ENCODE measurements around the gene MAMSTR. TPM values are rescaled to one million over a fixed set of nuclear protein-coding genes. Genes with fewer than 3 reads are reported as not detected.

The MAMSTR gene
- total RNA-seq, 4 donors from 2014 or later = 0.26 to 24.2 (median 3.0) TPM; not detected in 1

GRCh38 chr19:48734625-48735024 is 15.1 kb upstream of the MAMSTR start:
- DNase-seq = no peak
- no peak overlapping the region for H3K4me3 ChIP-seq
- no peaks in the 10 kb centered on the region for H3K9me3 ChIP-seq
- peaks cover 0 to 5% of the 10 kb centered on the region in 2 donors for H3K4me1 ChIP-seq
- intact Hi-C loops (cut with DNase I; ENCODE audit: low total_unique reads) = no loop called here
- no peaks in the 10 kb centered on the region for H3K36me3 ChIP-seq
- TF ChIP-seq POLR2A (IDR thresholded peaks at IDR 0.05) = no peak
- no peak for TF ChIP-seq CTCF (IDR thresholded peaks at IDR 0.05)
- H3K27ac ChIP-seq = no peak overlapping the region
- H3K27me3 ChIP-seq = no peaks in the 10 kb centered on the region

GRCh38 chr19:48731452-48731851 is 11.9 kb upstream of the MAMSTR start:
- TF ChIP-seq CTCF (IDR thresholded peaks at IDR 0.05) (no peak), POLR2A (IDR thresholded peaks at IDR 0.05) (no peak)
- Histone ChIP-seq H3K4me1 (no peaks in the 10 kb centered on the region), H3K36me3 (no peaks in the 10 kb centered on the region), H3K27ac (no peak overlapping the region), H3K27me3 (no peaks in the 10 kb centered on the region), H3K4me3 (no peak overlapping the region), H3K9me3 (no peaks in the 10 kb centered on the region)
- DNase-seq = no peak
- intact Hi-C loops (cut with DNase I; ENCODE audit: low total_unique reads) = no loop called here

- no peak for DNase-seq
- intact Hi-C loops (cut with DNase I; ENCODE audit: low total_unique reads) = no loop called here
Measured at GRCh38 chr19:48728911-48729664, 9.6 kb upstream of the MAMSTR start.

GRCh38 chr19:48726556-48726955 is 7.0 kb upstream of the MAMSTR start:
- H3K4me1 ChIP-seq = no peaks in the 10 kb centered on the region
- H3K9me3 ChIP-seq = no peaks in the 10 kb centered on the region
- intact Hi-C loops (cut with DNase I; ENCODE audit: low total_unique reads) = no loop called here
- TF ChIP-seq CTCF (IDR thresholded peaks at IDR 0.05) = no peak
- no peak for TF ChIP-seq POLR2A (IDR thresholded peaks at IDR 0.05)
- H3K27me3 ChIP-seq = no peaks in the 10 kb centered on the region
- no peak for DNase-seq
- H3K27ac ChIP-seq = peak overlapping the region in 1 of 2 donors; percentile 65
- no peak overlapping the region for H3K4me3 ChIP-seq
- H3K36me3 ChIP-seq = no peaks in the 10 kb centered on the region

More at GRCh38 chr19:48728911-48729664, 9.6 kb upstream of the MAMSTR start:
- Histone ChIP-seq H3K4me3 (no peak overlapping the region), H3K9me3 (no peaks in the 10 kb centered on the region), H3K27ac (no peak overlapping the region), H3K27me3 (no peaks in the 10 kb centered on the region), H3K36me3 (no peaks in the 10 kb centered on the region), H3K4me1 (no peaks in the 10 kb centered on the region)
- no peak for TF ChIP-seq POLR2A (IDR thresholded peaks at IDR 0.05)
- no peak for TF ChIP-seq CTCF (IDR thresholded peaks at IDR 0.05)

Data from uterus (tissue), 4 donors.